Endothelial cell of umbilical vein (primary cell): ENCODE data around the gene KCTD5. TPM values are rescaled to one million over a fixed set of nuclear protein-coding genes. Genes with fewer than 3 reads are reported as not detected.

Experiments used
- BruUV-seq: library from RNA; stranded (reverse); fragments of 400-500 nt; replicated peaks from 2 replicates; lab custom pipeline; 2021; lab: Mats Ljungman, UMichigan
- CTCF ChIA-PET: fragments of 300-600, 350-600 bp; sonication (Branson Sonifier 250); formaldehyde crosslinking; loops from one replicate; lab custom pipeline; 2021; ENCODE audit warnings: antibody characterized with exemption, inconsistent platforms; lab: Charles Lee
- POLR2A ChIA-PET: fragments of 300-600, 350-600 bp; sonication (Branson Sonifier 250); formaldehyde crosslinking; loops from one replicate; lab custom pipeline; 2021; ENCODE audit warnings: antibody characterized with exemption, inconsistent platforms; lab: Charles Lee
- DNase-seq: peaks from one replicate; pipeline ENCODE4 v3.0.0-alpha.2; 2011; ENCODE audit warnings: low read depth, low spot score
- FAIRE-seq: peaks from 2 replicates; lab custom pipeline; 2011; peaks lifted over from hg19 to GRCh38; lab: Jason Lieb, UNC
- H2AFZ ChIP-seq: 2 replicates; pipeline ENCODE4 v1.6.0; 2012; ENCODE audit warnings: low read depth, low read length, control low read depth, inconsistent platforms
- H3K27ac ChIP-seq: 2 replicates; pipeline ENCODE4 v1.5.1; 2011; ENCODE audit warnings: low read depth, mild to moderate bottlenecking, control low read depth, low read length, moderate library complexity; ENCODE audit not compliant: insufficient read depth
- H3K27me3 ChIP-seq, 2 experiments: 2 replicates each; pipeline versions ENCODE4 v1.6.0 to v1.6.1; 2011; ENCODE audit warnings: low read length in 2 of 2, mixed read lengths in 1 of 2; ENCODE audit not compliant: control insufficient read depth in 2 of 2, insufficient read depth in 2 of 2
- H3K36me3 ChIP-seq, 2 experiments: 2 replicates in 1 of 2; 3 replicates in 1 of 2; pipeline ENCODE4 v1.5.1; 2011; ENCODE audit warnings: low read length in 2 of 2, mild to moderate bottlenecking in 1 of 2, moderate library complexity in 1 of 2; ENCODE audit not compliant: control insufficient read depth in 2 of 2, insufficient read depth in 2 of 2; ENCODE audit errors: extremely low read depth in 1 of 2
- H3K4me1 ChIP-seq: 3 replicates; pipeline ENCODE4 v1.5.1; 2011; ENCODE audit warnings: mild to moderate bottlenecking, low read length; ENCODE audit not compliant: control insufficient read depth, insufficient read depth; ENCODE audit errors: extremely low read depth
- H3K4me2 ChIP-seq: 2 replicates; pipeline ENCODE4 v1.6.1; 2011; ENCODE audit warnings: low read length, control low read depth, mixed read lengths; ENCODE audit not compliant: insufficient read depth
- H3K4me3 ChIP-seq, 3 experiments: fragments of 200-600 bp in 1 of 3; sonication (generic), shearing (Covaris generic) in 1 of 3; replicated peaks in 1 of 3; 2 replicates each; pipeline ENCODE4 v1.5.1; 2011 to 2016; ENCODE audit warnings: control low read depth in 3 of 3, low read length in 3 of 3, mild to moderate bottlenecking in 2 of 3, inconsistent platforms in 1 of 3, low read depth in 1 of 3, moderate library complexity in 1 of 3; ENCODE audit not compliant: insufficient read depth in 1 of 3
- H3K79me2 ChIP-seq: 2 replicates; pipeline ENCODE4 v1.6.0; 2012; ENCODE audit warnings: low read length, inconsistent platforms; ENCODE audit not compliant: control insufficient read depth, insufficient read depth
- H3K9ac ChIP-seq: replicated peaks from 2 replicates; pipeline ENCODE3; 2011; ENCODE audit warnings: low read length, control low read depth; ENCODE audit not compliant: insufficient read depth; ENCODE audit errors: extremely low read depth
- H3K9me1 ChIP-seq: replicated peaks from 3 replicates; pipeline ENCODE4 v1.6.0; 2011; ENCODE audit warnings: mild to moderate bottlenecking, low read length; ENCODE audit not compliant: control insufficient read depth, insufficient read depth; ENCODE audit errors: extremely low read depth
- H3K9me3 ChIP-seq: replicated peaks from 2 replicates; pipeline ENCODE4 v1.5.1; 2012; ENCODE audit warnings: low read length, inconsistent platforms; ENCODE audit not compliant: control insufficient read depth, insufficient read depth
- H4K20me1 ChIP-seq: replicated peaks from 2 replicates; pipeline ENCODE3; 2011; ENCODE audit warnings: mild to moderate bottlenecking, low read length; ENCODE audit not compliant: control insufficient read depth, insufficient read depth; ENCODE audit errors: extremely low read depth
- EZH2 ChIP-seq: IDR thresholded peaks from 2 replicates; pipeline ENCODE4 v1.6.1; 2012; ENCODE audit warnings: borderline replicate concordance, low read depth, mild to moderate bottlenecking, moderate library complexity, low read length, inconsistent platforms; ENCODE audit not compliant: severe bottlenecking
- FOS ChIP-seq: IDR thresholded peaks from 2 replicates; pipeline ENCODE4 v1.6.1; 2011; ENCODE audit warnings: mild to moderate bottlenecking, low read length, moderate library complexity, borderline replicate concordance; ENCODE audit not compliant: insufficient read depth
- GATA2 ChIP-seq: IDR thresholded peaks from 2 replicates; pipeline ENCODE4 v1.7.0; 2011; ENCODE audit warnings: low read depth, mild to moderate bottlenecking, moderate library complexity, mixed read lengths, low read length; ENCODE audit not compliant: insufficient read length, insufficient read depth
- JUN ChIP-seq: IDR thresholded peaks from 2 replicates; pipeline ENCODE4 v1.6.1; 2011; ENCODE audit warnings: borderline replicate concordance, low read depth; ENCODE audit not compliant: insufficient read length, insufficient read depth
- MYC ChIP-seq: IDR thresholded peaks from one replicate; pipeline ENCODE4 v1.6.1; 2011; ENCODE audit warnings: mild to moderate bottlenecking, low read depth, low read length
- POLR2A ChIP-seq: IDR thresholded peaks from 2 replicates; pipeline ENCODE4 v1.6.1; 2012; ENCODE audit warnings: low read depth, mild to moderate bottlenecking, control low read depth, low read length
- POLR2AphosphoS5 ChIP-seq: IDR thresholded peaks from 2 replicates; pipeline ENCODE4 v1.6.1; 2012; ENCODE audit warnings: low read depth, mild to moderate bottlenecking, control low read depth, low read length, moderate library complexity; ENCODE audit not compliant: insufficient read depth
- dilution Hi-C: fragments of 300-500 bp; cut with MboI; formaldehyde crosslinking; loops from one replicate; pipeline ENCODE4 v1.15.0; 2019; ENCODE audit warnings: low sequenced_read_pairs; ENCODE audit not compliant: extremely low pct_ligation_motif_present
- intact Hi-C: fragments of 100-400 bp; cut with micrococcal nuclease; formaldehyde crosslinking; loops from one replicate; pipeline ENCODE4 v1.10.0; 2022
- polyA plus RNA-seq, 4 experiments: library from polyadenylated mRNA; depleted of rRNA in 3 of 4; stranded (reverse) in 3 of 4; unstranded in 1 of 4; fragments of >200 nt; gene quantifications; 2 replicates each; pipeline versions ENCODE4 v1.2.1 to v1.2.3, GENCODE V29; 2011 to 2012; ENCODE audit warnings: missing spikeins in 1 of 4
- total RNA-seq: library from RNA; stranded (reverse); gene quantifications from 2 replicates; pipeline ENCODE4 v1.2.3, GENCODE V29; 2021
- TF ChIP-seq, protein P1 (sequence below): IDR thresholded peaks from 2 replicates; pipeline ENCODE4 v1.6.1; 2011; ENCODE audit not compliant: insufficient read depth, insufficient read length
- TF ChIP-seq, protein P2 (sequence below), 2 donors: IDR thresholded peaks; 1 replicate in 1 of 2; 2 replicates in 1 of 2; pipeline ENCODE4 v1.5.1; 2011; ENCODE audit warnings: low read length in 2 of 2, mild to moderate bottlenecking in 2 of 2, moderate library complexity in 2 of 2, control low read depth in 1 of 2, inconsistent platforms in 1 of 2, low read depth in 1 of 2; ENCODE audit not compliant: insufficient read depth in 1 of 2; ENCODE audit errors: extremely low read depth in 1 of 2

KCTD5 gene
- total and polyA plus RNA-seq, 2 donors (not counting 3 experiments of a cell fraction or from before 2014, with no cell fraction given): 32.2 to 42.0 TPM

DNA sequence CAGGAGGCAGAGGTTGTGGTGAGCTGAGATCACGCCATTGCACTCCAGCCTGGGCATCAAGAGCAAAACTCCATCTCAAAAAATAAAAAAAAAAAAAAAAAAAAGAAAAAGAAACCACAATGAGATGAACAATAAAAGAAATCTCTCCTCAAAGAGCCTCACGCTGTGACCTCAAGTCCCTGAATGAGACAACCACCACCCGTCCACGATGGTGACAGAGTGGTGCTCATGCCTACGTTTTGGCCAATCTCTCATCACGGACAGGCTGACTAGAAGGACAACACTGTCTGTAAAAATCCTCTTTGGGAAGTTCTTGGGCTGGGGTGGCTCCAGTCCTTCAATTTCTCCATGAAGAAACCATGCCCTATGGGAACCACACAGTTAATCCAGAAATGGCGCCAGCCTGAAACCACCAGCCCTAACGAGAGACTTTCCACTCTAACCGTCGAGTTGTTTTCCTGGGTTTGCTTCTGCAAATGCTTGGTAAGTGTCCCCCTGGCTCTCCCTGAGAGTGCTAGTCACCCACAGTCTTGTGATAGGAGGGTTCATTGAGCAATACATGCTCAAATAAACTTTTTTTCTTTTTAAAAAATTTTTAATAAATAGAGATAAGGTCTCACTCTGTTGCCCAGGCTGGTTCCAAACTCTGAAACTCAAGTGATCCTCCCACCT is 52.7 kb downstream of the KCTD5 start:
- CTCF ChIA-PET: no interaction called here

More for the DNA sequence above, 52.7 kb downstream of the KCTD5 start:
- H3K79me2 ChIP-seq: no peaks in the 10 kb centered on the region
- no peaks in the 10 kb centered on the region for H3K9me3 ChIP-seq
- dilution Hi-C loops: no loop called here
- POLR2A ChIA-PET: no interaction called here
- no peaks in the 10 kb centered on the region for H4K20me1 ChIP-seq
- H3K36me3 ChIP-seq: no peaks in the 10 kb centered on the region
- H3K4me1 ChIP-seq: no peaks in the 10 kb centered on the region
- intact Hi-C loops: no loop called here
- no peak overlapping the region for H3K4me3 ChIP-seq
- FAIRE-seq (no peak), DNase-seq (no peak)
- no peak overlapping the region for H3K27ac ChIP-seq
- no peaks in the 10 kb centered on the region for H3K27me3 ChIP-seq
- no peak overlapping the region for H3K9ac ChIP-seq
- no peak overlapping the region for H3K4me2 ChIP-seq
- H2AFZ ChIP-seq: no peak overlapping the region
- no TSS peak for BruUV-seq
- TF ChIP-seq, protein P1, sequence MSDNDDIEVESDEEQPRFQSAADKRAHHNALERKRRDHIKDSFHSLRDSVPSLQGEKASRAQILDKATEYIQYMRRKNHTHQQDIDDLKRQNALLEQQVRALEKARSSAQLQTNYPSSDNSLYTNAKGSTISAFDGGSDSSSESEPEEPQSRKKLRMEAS: no peak
- TF ChIP-seq POLR2A (no peak), POLR2AphosphoS5 (no peak), EZH2 (no peak), GATA2 (no peak), JUN (no peak), MYC (no peak), FOS (no peak)
- TF ChIP-seq, protein P2, sequence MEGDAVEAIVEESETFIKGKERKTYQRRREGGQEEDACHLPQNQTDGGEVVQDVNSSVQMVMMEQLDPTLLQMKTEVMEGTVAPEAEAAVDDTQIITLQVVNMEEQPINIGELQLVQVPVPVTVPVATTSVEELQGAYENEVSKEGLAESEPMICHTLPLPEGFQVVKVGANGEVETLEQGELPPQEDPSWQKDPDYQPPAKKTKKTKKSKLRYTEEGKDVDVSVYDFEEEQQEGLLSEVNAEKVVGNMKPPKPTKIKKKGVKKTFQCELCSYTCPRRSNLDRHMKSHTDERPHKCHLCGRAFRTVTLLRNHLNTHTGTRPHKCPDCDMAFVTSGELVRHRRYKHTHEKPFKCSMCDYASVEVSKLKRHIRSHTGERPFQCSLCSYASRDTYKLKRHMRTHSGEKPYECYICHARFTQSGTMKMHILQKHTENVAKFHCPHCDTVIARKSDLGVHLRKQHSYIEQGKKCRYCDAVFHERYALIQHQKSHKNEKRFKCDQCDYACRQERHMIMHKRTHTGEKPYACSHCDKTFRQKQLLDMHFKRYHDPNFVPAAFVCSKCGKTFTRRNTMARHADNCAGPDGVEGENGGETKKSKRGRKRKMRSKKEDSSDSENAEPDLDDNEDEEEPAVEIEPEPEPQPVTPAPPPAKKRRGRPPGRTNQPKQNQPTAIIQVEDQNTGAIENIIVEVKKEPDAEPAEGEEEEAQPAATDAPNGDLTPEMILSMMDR (IDR thresholded peaks at IDR 0.05; ENCODE audit: extremely low read depth in 1 of 2, insufficient read depth in 1 of 2, low read depth in 1 of 2, low read length in 2 of 2): no peak
- no peaks in the 10 kb centered on the region for H3K9me1 ChIP-seq
